ENCODE measurements around the gene CLEC2L.

The CLEC2L gene

DNA sequence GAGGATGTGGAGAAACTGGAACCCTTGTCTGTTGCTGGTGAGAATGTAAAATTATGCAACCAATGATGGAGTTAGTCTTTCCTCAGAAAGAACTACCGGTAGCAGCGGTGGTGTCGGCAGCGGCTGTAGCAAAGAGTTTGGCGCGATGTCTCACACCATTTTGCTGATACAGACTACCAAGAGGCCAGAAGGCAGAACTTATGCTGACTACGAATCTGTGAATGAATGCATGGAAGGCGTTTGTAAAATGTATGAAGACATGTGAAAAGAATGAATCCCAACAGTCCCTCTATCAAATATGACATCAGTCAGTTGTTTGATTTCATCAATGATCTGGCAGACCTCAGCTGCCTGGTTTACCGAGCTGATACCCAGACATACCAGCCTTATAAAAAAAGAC is 10.6 kb downstream of the CLEC2L start:
- Histone ChIP-seq H3K4me3 (no peak overlapping the region), H3K4me1 (no peaks in the 10 kb centered on the region), H3K27ac (no peak overlapping the region), H3K36me3 (no peaks in the 10 kb centered on the region), H3K27me3 (no peaks in the 10 kb centered on the region), H4K20me1 (no peaks in the 10 kb centered on the region), H3K9ac (no peak overlapping the region), H3K4me2 (no peak overlapping the region), H3K9me3 (0 out of 2 replicates have a peak, but pooled peaks cover 4% of the 10 kb centered on the region)
- no peak for TF ChIP-seq Cebpa-rat (IDR thresholded peaks at IDR 0.05)

DNA sequence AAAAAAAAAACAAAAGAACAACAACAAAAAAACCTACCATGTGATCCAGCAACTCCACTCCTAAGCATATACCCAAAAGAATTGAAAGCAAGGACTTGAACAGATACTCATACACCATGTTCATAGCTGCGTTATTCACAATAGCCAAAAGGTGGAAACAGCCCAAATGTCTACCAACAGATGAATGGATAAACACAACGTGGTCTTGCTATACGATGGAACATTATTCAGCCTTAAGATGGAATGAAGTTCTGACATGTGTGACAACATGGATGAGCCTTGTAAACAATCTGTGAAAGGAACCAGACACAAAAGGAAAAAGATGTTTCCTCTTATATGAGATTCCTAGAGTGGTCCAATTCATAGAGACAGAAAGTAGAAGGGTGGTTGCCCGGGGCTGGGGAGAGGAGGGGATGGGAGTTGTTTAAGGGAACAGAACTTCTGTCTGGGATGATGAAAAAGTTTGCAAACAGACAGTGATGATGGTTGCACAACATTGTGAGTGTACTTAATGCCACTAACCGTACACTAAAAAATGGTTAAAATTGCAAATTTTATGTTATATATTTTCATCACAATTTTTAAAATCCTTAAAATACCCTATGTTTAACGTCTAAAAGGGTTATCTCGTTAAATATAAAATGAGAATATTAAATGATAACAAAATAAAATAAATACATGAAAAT is 11.6 kb downstream of the CLEC2L start:
- Histone ChIP-seq H3K27ac (no peak overlapping the region), H3K9me3 (0 out of 2 replicates have a peak, but pooled peaks cover 4% of the 10 kb centered on the region), H3K9ac (no peak overlapping the region), H3K36me3 (no peaks in the 10 kb centered on the region), H3K27me3 (no peaks in the 10 kb centered on the region), H3K4me3 (no peak overlapping the region), H3K4me2 (no peak overlapping the region), H3K4me1 (no peaks in the 10 kb centered on the region), H4K20me1 (no peaks in the 10 kb centered on the region)
- no peak for TF ChIP-seq Cebpa-rat (IDR thresholded peaks at IDR 0.05)

DNA sequence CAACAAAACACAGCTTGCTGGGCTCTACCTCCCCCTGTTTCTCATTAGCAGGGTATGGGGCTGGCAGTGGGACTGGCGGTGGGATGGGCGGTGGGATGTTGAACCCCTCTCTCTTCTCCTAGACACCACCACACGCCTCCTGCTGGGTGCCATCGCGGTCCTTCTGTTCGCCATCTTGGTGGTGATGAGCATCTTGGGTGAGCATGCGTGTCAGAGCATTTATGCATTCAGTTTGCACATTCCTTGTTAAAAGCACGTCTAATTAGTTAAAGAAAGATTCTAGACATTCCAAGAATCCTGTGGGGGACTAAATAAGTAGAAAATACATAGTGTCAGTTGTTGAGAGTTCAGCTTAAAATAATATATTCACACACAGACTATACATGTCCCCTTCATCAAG is 12.7 kb downstream of the CLEC2L start:
- Histone ChIP-seq H3K4me2 (no peak overlapping the region), H3K4me3 (no peak overlapping the region), H3K27ac (no peak overlapping the region), H3K9me3 (0 out of 2 replicates have a peak, but pooled peaks cover 4% of the 10 kb centered on the region), H3K9ac (no peak overlapping the region), H4K20me1 (no peaks in the 10 kb centered on the region), H3K27me3 (no peaks in the 10 kb centered on the region), H3K4me1 (no peaks in the 10 kb centered on the region), H3K36me3 (no peaks in the 10 kb centered on the region)
- TF ChIP-seq Cebpa-rat (IDR thresholded peaks at IDR 0.05) = no peak

DNA sequence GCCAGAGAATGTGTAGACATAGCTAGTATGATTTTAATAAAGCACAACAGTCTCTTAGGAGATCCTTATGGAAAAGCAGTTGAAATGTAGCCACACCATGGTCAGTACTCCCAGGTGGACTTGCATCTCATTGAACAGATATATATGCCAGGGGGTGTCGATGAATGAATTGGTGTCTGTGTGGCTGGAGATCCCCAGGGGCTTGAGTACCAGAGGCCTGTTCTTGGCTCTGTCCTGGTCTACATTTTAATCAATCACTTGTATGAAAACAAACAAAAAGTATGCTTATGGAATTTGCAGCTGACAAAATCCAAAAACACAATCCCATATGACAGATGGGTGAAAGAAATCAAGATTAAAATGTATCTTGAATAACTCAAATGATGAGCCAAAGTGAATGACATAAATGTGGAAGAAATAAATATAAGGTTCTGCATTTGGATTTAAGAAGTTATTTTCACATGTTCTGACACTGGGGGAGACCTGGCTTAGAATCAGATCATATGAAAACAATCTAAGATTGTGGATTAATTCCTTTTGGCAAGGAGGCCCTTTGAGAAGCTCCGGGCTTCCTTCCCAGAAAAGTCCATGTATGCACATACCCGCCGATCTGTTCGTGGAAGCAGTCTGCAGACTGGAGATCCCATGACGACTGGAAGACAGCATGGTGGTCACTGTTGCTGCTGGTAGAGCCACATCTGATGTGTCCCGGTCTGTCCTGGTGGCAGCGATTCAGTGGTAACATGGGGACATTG is 15.6 kb downstream of the CLEC2L start:
- Histone ChIP-seq H3K9ac (no peak overlapping the region), H3K4me2 (no peak overlapping the region), H3K4me1 (no peaks in the 10 kb centered on the region), H3K4me3 (no peak overlapping the region), H3K27me3 (no peaks in the 10 kb centered on the region), H4K20me1 (no peaks in the 10 kb centered on the region), H3K36me3 (no peaks in the 10 kb centered on the region), H3K27ac (no peak overlapping the region), H3K9me3 (0 out of 2 replicates have a peak, but pooled peaks cover 4% of the 10 kb centered on the region)
- TF ChIP-seq Cebpa-rat (IDR thresholded peaks at IDR 0.05) = no peak

DNA sequence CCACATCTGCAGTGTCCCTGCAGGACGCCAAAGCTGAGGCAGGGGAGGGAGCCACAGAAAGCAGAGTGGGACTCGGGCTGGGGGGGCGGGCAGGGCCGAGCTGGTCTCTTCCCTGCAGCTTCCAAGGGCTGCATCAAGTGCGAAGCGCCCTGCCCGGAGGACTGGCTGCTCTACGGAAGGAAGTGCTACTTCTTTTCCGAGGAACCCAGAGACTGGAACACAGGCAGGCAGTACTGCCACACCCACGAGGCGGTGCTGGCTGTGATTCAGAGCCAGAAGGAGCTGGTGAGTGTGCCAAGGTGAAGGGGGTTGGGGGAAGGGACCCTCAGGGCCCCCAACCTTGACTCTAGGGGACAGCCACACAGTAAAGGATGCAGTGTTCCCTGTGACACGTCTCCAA is 16.7 kb downstream of the CLEC2L start:
- Histone ChIP-seq H3K36me3 (no peaks in the 10 kb centered on the region), H3K4me3 (no peak overlapping the region), H3K4me1 (no peaks in the 10 kb centered on the region), H3K9ac (no peak overlapping the region), H3K27ac (no peak overlapping the region), H3K4me2 (no peak overlapping the region), H4K20me1 (no peaks in the 10 kb centered on the region), H3K27me3 (no peaks in the 10 kb centered on the region), H3K9me3 (0 out of 2 replicates have a peak, but pooled peaks cover 4% of the 10 kb centered on the region)
- no peak for TF ChIP-seq Cebpa-rat (IDR thresholded peaks at IDR 0.05)

DNA sequence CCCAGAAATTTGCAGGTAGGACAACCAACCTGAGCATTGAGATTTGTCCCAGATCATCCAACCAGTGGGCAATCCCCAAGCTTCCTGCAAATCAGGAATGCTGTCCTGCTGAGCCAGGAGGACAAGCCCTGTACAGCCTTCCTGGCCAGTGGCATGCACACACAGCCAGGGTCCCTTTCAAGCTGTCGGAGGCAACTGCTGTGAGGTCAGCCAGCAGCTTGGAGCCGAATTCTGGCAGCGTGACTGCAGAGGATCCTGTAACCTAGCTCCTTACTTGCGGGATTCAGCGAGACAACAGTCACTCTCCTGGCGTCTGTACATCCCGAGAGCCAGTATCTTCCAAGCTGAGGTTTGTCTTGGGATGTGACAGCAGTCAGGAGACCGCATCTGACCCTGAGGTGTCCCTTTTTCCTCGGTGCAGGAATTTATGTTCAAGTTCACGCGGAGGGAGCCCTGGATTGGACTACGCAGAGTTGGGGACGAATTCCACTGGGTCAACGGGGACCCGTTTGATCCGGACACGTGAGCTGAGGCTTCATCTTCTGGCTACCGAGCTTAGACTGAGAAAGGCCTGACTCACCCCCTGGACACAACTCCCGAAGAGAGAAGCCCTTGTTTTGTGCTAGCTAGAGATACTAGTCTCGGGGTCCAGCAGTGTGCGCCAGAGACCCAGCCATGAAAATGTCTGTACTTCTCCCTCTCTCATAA is 18.3 kb downstream of the CLEC2L start:
- Histone ChIP-seq H3K9me3 (no peaks in the 10 kb centered on the region), H4K20me1 (no peaks in the 10 kb centered on the region), H3K36me3 (no peaks in the 10 kb centered on the region), H3K4me2 (no peak overlapping the region), H3K27ac (no peak overlapping the region), H3K4me3 (no peak overlapping the region), H3K9ac (no peak overlapping the region), H3K4me1 (no peaks in the 10 kb centered on the region), H3K27me3 (no peaks in the 10 kb centered on the region)
- no peak for TF ChIP-seq Cebpa-rat (IDR thresholded peaks at IDR 0.05)

DNA sequence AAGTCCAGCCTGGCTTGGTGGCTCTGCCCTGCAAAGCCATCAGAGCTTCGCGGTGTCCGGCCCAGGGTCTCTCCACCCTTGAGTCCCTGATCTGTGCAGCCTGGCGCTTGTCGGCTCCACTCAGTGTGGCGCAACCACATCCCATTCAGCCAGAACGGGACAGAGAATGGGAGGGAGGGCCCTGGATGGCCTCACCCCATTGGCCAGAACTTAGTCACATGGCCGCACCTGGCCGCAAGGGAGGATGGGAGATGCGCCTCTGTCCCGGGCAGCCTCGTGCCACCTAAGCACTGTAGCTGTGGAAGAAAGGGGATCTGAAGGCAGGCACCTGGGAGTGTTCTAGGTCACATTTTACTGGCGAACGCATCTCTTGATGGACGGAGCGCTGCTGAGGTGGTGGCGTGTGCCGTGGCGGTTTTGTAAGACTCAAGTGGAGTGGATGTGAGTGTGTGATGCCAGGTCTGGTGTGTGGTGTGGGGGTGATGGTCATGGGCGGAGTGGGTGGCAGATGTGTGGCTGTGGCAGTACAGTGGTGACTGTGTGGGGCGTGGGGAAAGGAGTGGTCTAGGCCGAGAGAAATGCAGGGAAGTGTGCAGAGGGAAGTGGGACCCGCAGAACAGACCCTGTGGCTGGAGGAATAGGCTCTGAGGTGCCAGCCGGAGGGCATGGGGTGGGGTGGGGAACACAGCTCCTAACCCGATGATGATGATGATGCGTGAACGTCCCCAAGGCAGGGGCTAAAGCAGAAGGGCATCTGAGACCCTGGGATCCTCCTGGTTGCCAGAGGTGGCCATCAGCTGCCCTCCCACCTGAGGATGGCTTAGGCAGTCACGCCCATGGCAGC is 19.0 kb downstream of the CLEC2L start:
- Histone ChIP-seq H4K20me1 (no peaks in the 10 kb centered on the region), H3K27ac (no peak overlapping the region), H3K9ac (no peak overlapping the region), H3K9me3 (no peaks in the 10 kb centered on the region), H3K4me1 (no peaks in the 10 kb centered on the region), H3K36me3 (no peaks in the 10 kb centered on the region), H3K27me3 (no peaks in the 10 kb centered on the region), H3K4me2 (no peak overlapping the region), H3K4me3 (no peak overlapping the region)
- no peak for TF ChIP-seq Cebpa-rat (IDR thresholded peaks at IDR 0.05)

DNA sequence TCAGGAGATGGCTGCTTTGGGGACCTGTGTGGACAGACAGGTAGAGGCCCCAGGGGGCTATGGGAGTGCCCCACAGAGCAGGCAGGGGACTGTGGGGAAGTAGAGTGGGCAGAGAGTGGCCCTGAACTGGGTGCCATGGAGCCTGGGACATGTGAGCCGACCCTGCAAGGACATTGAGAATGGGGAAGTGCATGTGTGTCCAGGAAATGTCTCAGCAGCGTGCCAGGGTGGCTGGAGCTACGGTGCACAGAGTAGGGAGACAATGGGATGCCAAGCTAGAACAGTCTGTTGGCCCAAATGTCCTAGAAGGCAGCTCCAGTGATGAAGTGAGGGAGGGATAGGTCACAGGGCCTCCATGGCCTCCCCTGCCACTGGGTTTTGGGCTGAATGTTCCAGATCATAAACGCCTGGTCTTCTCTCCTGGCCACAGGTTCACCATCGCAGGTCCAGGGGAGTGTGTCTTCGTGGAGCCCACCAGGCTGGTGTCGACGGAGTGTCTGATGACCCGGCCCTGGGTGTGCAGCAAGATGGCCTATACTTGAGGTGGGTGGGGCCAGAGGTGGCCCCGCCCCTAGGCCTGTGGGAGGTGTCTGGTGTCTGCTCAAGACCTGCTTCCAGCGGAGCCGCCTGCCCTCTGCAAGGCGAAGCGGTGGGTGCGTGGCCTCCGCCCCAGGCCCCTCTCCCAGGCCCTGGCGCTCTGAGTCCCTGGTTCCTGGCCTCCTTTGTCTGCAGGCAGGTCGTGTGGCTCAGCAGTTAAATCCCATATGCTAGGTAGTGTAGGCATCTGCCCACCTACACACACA is 20.5 kb downstream of the CLEC2L start:
- Histone ChIP-seq H3K9me3 (no peaks in the 10 kb centered on the region), H3K4me1 (no peaks in the 10 kb centered on the region), H4K20me1 (no peaks in the 10 kb centered on the region), H3K36me3 (no peaks in the 10 kb centered on the region), H3K9ac (no peak overlapping the region), H3K27ac (no peak overlapping the region), H3K4me3 (no peak overlapping the region), H3K27me3 (no peaks in the 10 kb centered on the region), H3K4me2 (no peak overlapping the region)
- no peak for TF ChIP-seq Cebpa-rat (IDR thresholded peaks at IDR 0.05)

DNA sequence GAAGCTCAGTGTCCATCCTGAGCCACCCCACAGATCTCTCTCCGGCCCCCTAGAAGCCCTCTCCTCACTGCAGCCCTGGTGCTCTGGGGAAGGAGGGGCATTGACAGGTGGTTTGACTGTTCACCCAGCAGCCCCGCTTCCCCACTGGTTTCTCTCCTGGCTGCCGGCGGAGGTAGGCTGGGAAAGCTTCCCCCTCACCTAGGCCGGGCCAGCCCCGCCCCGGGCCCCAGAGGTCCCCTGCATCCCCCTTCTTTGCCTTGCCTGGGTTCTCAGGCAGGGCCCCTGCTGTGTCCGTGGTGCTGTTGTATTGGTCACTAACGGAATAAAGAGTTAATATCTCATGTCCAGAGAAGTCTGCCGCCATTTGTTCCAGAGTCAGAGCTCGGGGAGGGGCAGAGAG is 21.2 kb downstream of the CLEC2L start:
- no peaks in the 10 kb centered on the region for H3K27me3 ChIP-seq
- no peak overlapping the region for H3K9ac ChIP-seq
- H3K36me3 ChIP-seq = no peaks in the 10 kb centered on the region
- H4K20me1 ChIP-seq = no peaks in the 10 kb centered on the region
- H3K4me3 ChIP-seq = no peak overlapping the region
- no peak overlapping the region for H3K27ac ChIP-seq
- H3K9me3 ChIP-seq = no peaks in the 10 kb centered on the region
- no peak overlapping the region for H3K4me2 ChIP-seq
- H3K4me1 ChIP-seq = no peaks in the 10 kb centered on the region
- TF ChIP-seq Cebpa-rat (IDR thresholded peaks at IDR 0.05) = no peak

All from BLaER1 (cell line).